WTC11 (cell line): Measurements from ENCODE around the gene HJV.

Experiments used
- CDX4 ChIP-seq: fragments of 250-450 bp; sonication (Bioruptor Pico); IDR thresholded peaks from 2 replicates; pipeline ENCODE4 v1.9.0; 2021; ENCODE audit warnings: moderate library complexity, mild to moderate bottlenecking, inconsistent platforms, borderline replicate concordance
- CTCF ChIP-seq: fragments of 200-600 bp; IDR thresholded peaks from 2 replicates; pipeline ENCODE4 v1.8.0; 2022; ENCODE audit warnings: antibody characterized with exemption
- HMGA2 ChIP-seq: fragments of 250-450 bp; sonication (Bioruptor Pico); IDR thresholded peaks from 2 replicates; pipeline ENCODE4 v1.4.0; 2021; ENCODE audit warnings: mild to moderate bottlenecking, moderate library complexity
- JUN ChIP-seq: sonication (generic); formaldehyde crosslinking; IDR thresholded peaks from 2 replicates; pipeline ENCODE4 v1.8.0; 2023; ENCODE audit warnings: mild to moderate bottlenecking, missing genetic modification reagents
- KAT7 ChIP-seq: sonication (generic); formaldehyde crosslinking; IDR thresholded peaks from 2 replicates; pipeline ENCODE4 v1.8.1; 2023; ENCODE audit warnings: missing genetic modification reagents, mild to moderate bottlenecking, borderline replicate concordance
- MXD4 ChIP-seq: fragments of 250-450 bp; sonication (Bioruptor Pico); IDR thresholded peaks from 2 replicates; pipeline ENCODE4 v1.8.0; 2021; ENCODE audit warnings: mild to moderate bottlenecking, moderate library complexity, borderline replicate concordance
- OVOL2 ChIP-seq: fragments of 250-450 bp; sonication (Bioruptor Pico); IDR thresholded peaks from 2 replicates; pipeline ENCODE4 v1.9.0; 2021; ENCODE audit warnings: mild to moderate bottlenecking, borderline replicate concordance
- PREB ChIP-seq: sonication (generic); formaldehyde crosslinking; IDR thresholded peaks from 2 replicates; pipeline ENCODE4 v1.8.1; 2022; ENCODE audit warnings: mild to moderate bottlenecking, missing genetic modification reagents, moderate library complexity, borderline replicate concordance
- TCF7 ChIP-seq: sonication (generic); formaldehyde crosslinking; IDR thresholded peaks from 2 replicates; pipeline ENCODE4 v1.8.0; 2022; ENCODE audit warnings: mild to moderate bottlenecking, low read depth, missing genetic modification reagents, moderate library complexity
- USF1 ChIP-seq: sonication (generic); formaldehyde crosslinking; IDR thresholded peaks from 2 replicates; pipeline ENCODE4 v1.8.0; 2022; ENCODE audit warnings: mild to moderate bottlenecking, missing genetic modification reagents
- USF2 ChIP-seq: sonication (generic); formaldehyde crosslinking; IDR thresholded peaks from 2 replicates; pipeline ENCODE4 v1.8.1; 2023; ENCODE audit warnings: mild to moderate bottlenecking, missing genetic modification reagents, moderate library complexity
- ZMAT4 ChIP-seq: fragments of 250-450 bp; sonication (Bioruptor Pico); IDR thresholded peaks from 2 replicates; pipeline ENCODE4 v1.9.0; 2021; ENCODE audit warnings: mild to moderate bottlenecking
- ZNF423 ChIP-seq: fragments of 250-450 bp; sonication (Bioruptor Pico); IDR thresholded peaks from 2 replicates; pipeline ENCODE4 v2.1.2; 2022; ENCODE audit warnings: mild to moderate bottlenecking, moderate library complexity
- ZNF425 ChIP-seq: fragments of 250-450 bp; sonication (Bioruptor Pico); conservative IDR thresholded peaks from 2 replicates; pipeline ENCODE4 v1.9.0; 2021; ENCODE audit warnings: mild to moderate bottlenecking

- no peak for TF ChIP-seq ZMAT4
- no peak for TF ChIP-seq TCF7 (CRISPR knock-in tag)
- no peak for TF ChIP-seq OVOL2 (CRISPR knock-in tag)
- TF ChIP-seq ZNF423 (CRISPR knock-in tag) = no peak
- no peak for TF ChIP-seq MXD4
- no peak for TF ChIP-seq USF1
- no peak for TF ChIP-seq JUN (CRISPR knock-in tag)
- no peak for TF ChIP-seq CTCF
- no peak for TF ChIP-seq USF2 (CRISPR knock-in tag)
- no peak for TF ChIP-seq ZNF425 (CRISPR knock-in tag)
- TF ChIP-seq CDX4 (CRISPR knock-in tag) = no peak
- TF ChIP-seq KAT7 (CRISPR knock-in tag) = no peak
- TF ChIP-seq HMGA2 = no peak
- no peak for TF ChIP-seq PREB
Measured at GRCh38 chr1:145978471-145978853, 43.1 kb downstream of the HJV start.
